Upper lobe of left lung (tissue), 4 donors: ENCODE measurements around the gene CDH12.

Source experiments
- CTCF ChIP-seq, 6 experiments: fragments of 450-650 bp in 4 of 6; fragments of 200-600 bp in 2 of 6; sonication (generic) in 2 of 6; IDR thresholded peaks; one replicate each; pipeline ENCODE4 v1.5.1; 2016 to 2019; ENCODE audit warnings: antibody characterized with exemption in 6 of 6
- EP300 ChIP-seq, 4 donors: sonication (generic); formaldehyde crosslinking; IDR thresholded peaks; one replicate each; pipeline ENCODE4 v1.5.1; 2017; ENCODE audit warnings: antibody characterized with exemption in 4 of 4, control low read depth in 2 of 4
- POLR2A ChIP-seq, 4 donors: fragments of 450-650 bp; IDR thresholded peaks; one replicate each; pipeline ENCODE4 v1.5.1; 2016 to 2017; ENCODE audit warnings: antibody characterized with exemption in 4 of 4, mild to moderate bottlenecking in 2 of 4
- POLR2AphosphoS5 ChIP-seq, 2 donors: sonication (generic); formaldehyde crosslinking; IDR thresholded peaks; one replicate each; pipeline ENCODE4 v1.5.1; 2017; ENCODE audit warnings: antibody characterized with exemption in 2 of 2

GRCh38 chr5:21880164-21880563, 973.0 kb downstream of the CDH12 start:
- TF ChIP-seq CTCF (IDR thresholded peaks at IDR 0.05) (no peak), POLR2A (IDR thresholded peaks at IDR 0.05) (no peak), EP300 (IDR thresholded peaks at IDR 0.05) (no peak), POLR2AphosphoS5 (IDR thresholded peaks at IDR 0.05) (no peak)
